HG03460 (cell line): ENCODE measurements around the gene KCNS3.
"Not testable (repeated sequence)": the region's sequence is repeated elsewhere in the genome, so short reads cannot be mapped to it uniquely, and the experiment has no call there.

Experiments used
- ATAC-seq: cut with Tn5 transposase; IDR thresholded peaks from one replicate; pipeline ENCODE4 v1.9.1; 2021; ENCODE audit not compliant: unreplicated experiment

Gene KCNS3

GRCh38 chr2:17940091-17940630 is 61.7 kb downstream of the KCNS3 start:
- no peak for ATAC-seq

- no peak for ATAC-seq
Observed at GRCh38 chr2:17943444-17943843, 65.0 kb downstream of the KCNS3 start.

- no peak for ATAC-seq
Observed at GRCh38 chr2:17947113-17947512, 68.6 kb downstream of the KCNS3 start.

- ATAC-seq: no peak
Observed at GRCh38 chr2:17950006-17950405, 71.5 kb downstream of the KCNS3 start.

DNA sequence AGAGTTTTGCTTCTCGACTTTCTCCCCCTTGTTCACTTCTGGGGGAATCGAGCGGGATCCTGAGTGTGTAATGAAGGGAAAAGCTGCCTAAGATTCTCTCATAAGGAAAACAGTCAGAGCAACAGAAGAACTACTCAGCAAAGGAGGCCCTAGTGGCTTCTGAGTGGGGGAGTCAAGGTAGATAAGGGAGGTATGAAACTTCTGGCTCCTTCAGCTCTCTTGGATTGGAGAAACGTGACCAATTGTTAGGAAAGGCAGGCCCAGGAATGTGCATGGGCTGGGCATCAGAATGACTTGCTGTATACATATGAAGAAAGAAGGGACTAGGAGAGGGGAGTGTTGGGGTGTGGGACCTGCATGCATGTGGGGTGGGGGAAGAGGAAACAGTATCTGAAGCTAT is 73.1 kb downstream of the KCNS3 start:
- no peak for ATAC-seq

DNA sequence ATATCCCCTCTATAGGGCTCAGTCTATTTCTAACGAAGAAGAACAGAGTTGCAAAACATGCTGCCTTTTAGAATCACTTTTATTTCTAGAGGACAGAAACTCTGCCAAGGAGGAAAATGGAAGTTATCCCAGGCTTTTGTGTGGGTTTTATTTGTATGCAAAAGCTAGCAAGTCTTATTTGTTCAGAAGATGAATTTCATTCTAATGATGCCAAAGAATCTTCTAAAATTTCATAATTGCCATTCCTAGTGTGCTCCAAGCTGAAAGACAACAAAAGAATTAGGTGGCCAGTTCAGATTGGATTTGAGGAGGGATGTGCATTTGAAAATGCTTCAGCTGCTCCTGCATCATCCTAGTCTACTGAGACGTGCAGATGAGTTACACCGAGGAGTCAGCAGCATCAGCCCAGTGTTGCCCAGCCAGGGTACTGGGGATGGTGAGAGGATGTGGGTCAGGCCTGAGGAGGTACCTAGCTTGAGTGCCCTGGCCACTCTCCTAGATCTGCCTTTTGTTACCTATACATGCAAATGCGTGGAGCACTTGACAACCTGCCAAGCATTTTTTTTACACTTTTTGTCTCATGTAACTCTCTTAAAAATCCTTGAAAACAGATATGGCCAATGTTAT is 80.1 kb downstream of the KCNS3 start:
- ATAC-seq: no peak

GRCh38 chr2:17959356-17959755 is 80.9 kb downstream of the KCNS3 start:
- ATAC-seq: no peak

DNA sequence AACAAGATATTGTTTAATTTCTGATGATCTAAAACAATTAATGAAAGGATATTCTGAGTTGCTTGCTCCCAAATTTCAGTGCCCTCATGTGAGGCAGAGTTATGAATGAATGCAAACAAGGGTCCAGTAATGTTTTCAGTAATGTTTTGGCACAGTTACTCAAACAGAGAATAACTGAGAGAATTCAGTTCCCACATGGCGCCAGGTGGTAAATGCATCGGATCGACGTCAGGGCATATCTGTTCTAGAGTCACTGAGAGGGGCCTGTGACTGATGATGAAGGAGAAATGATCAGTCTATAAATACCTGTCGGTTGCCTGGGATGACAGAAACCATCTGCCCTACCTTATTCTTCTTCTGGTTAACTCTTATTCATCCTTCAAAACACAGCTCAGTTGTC is 81.4 kb downstream of the KCNS3 start:
- ATAC-seq: no peak

DNA sequence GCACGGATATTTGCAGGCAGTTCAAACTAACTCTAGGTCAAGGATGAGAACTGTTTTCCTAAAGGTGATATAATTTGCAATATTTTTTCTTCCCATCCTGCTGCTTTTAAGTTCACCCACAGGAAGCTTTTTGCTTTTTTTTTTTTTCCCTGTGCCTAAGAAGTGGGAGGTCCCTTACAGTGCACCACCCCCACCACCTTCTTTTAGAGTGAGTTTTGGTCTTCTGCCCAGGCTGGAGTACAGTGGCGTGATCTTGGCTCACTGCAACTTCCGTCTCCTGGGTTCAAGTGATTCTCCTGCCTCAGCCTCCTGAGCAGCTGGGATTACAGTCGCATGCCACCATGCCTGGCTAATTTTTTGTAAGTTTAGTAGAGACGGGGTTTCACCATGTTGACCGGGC is 82.5 kb downstream of the KCNS3 start:
- ATAC-seq: no peak

- ATAC-seq: no peak
Observed at GRCh38 chr2:17961789-17962188, 83.3 kb downstream of the KCNS3 start.

DNA sequence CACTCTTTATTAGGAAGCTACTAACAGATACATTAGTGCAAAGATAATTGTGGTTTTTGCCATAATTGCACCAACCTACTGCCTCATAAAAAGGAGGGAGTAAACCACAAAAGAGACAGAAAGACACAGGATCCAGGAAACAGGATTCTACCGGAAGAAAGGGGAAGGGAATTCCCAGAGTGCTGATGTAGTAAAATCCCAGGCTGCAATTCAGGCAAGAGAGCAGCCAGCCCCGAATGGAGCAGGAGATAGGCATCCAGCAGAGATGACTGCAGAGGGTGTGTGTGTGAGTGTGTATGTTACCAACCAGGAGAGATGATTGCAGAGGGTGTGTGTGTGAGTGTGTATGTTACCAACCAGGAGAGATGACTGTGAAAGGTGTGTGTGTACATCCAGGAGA is 84.4 kb downstream of the KCNS3 start:
- no peak for ATAC-seq

DNA sequence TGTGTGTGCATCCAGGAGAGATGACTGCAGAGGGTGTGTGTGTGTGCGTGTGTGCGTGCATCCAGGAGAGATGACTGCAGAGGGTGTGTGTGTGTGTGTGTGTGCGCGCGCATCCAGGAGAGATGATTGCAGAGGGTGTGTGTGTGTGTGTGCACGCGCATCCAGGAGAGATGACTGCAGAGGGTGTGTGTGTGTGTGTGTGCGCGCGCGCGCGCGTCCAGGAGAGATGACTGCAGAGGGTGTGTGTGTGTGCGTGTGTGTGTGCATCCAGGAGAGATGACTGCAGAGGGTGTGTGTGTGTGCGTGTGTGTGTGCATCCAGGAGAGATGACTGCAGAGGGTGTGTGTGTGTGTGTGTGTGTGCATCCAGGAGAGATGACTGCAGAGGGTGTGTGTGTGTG is 85.1 kb downstream of the KCNS3 start:
- not testable (repeated sequence) for ATAC-seq

DNA sequence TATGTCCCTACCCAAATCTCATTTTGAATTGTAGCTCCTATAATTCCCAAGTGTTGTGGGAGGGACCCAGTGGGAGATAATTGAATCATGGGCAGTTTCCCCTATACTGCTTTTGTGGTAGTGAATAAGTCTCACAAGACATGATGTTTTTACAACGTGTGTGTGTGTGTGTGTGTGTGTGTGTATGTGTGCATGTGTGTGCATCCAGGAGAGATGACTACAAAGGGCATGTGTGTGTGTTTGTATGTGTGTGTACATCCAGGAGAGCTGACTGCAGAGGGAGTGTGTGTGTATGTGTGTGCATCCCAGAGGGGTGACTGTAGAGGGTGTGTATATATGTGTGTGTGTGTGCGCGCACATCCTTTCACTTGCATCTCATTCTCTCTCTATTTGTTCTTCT is 86.7 kb downstream of the KCNS3 start:
- ATAC-seq: no peak

DNA sequence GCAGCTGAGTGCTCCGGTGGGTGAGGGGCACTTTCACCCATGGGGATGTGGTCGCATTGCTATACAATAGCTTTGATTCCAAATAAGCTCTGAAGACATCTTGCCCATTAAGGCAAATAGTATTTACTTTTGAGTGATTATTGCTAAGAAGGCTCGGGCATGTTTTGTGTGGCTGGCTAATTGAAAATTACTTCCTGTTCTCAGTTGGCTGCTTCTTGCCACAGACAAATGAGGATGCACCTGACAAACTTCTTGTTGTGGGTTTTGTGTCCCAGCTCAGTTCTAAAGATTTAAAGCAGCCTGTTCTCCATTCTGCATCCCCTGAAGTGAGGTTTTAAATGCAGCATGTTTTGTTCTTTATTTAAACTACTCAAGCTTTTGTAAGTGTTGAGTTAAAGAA is 88.3 kb downstream of the KCNS3 start:
- ATAC-seq: no peak

- no peak for ATAC-seq
Observed at GRCh38 chr2:17969661-17970060, 91.2 kb downstream of the KCNS3 start.

- no peak for ATAC-seq
Observed at GRCh38 chr2:17971531-17972125, 93.2 kb downstream of the KCNS3 start.

DNA sequence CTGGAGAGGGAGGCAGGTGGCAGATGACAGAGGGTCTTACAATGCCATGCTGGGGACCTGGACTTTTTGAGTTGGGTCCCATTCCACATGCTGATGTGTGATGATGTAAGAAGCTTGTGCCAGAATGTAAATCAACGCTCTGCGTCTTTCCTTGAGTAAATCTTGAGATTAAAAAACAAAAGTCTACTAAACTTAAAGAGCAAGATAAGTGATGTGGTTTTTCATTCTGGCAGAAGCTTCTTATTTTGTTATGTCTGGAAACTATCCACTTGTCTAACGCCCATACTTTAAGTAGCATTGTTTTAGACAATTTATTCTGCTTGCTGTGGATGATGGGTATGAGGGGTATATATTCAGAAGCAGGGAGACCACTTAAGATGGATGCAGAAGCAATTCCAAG is 94.5 kb downstream of the KCNS3 start:
- no peak for ATAC-seq

GRCh38 chr2:17975401-17975800 is 96.9 kb downstream of the KCNS3 start:
- ATAC-seq: no peak

- no peak for ATAC-seq
Observed at GRCh38 chr2:17976871-17977746, 98.6 kb downstream of the KCNS3 start.

DNA sequence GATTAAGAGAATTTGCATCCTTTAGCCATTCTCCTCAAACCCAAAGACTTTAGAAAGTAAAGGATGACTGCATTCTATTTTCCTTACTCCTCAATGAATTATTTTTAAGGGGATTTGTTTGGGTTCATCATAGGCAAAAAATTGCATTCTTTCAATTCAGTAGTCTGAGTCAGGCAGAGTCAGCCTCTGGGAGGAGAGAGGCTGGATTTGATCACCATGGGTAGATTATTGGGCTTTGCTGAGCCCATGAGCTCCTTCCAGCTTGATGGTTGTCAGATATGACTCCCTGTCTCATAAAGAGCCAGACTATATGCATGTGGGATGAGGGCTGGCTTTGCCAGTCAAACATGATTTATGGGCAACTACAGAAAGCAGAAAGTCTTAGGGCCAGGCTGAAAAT is 101.2 kb downstream of the KCNS3 start:
- no peak for ATAC-seq

- no peak for ATAC-seq
Observed at GRCh38 chr2:17981936-17982335, 103.5 kb downstream of the KCNS3 start.
